Peyer's patch (tissue), 4 donors: ENCODE data around the gene DHRS4L2.

Experiments
- POLR2A ChIP-seq, 2 donors: fragments of 450-650 bp; IDR thresholded peaks; one replicate each; pipeline ENCODE4 v1.5.1; 2017; ENCODE audit warnings: antibody characterized with exemption in 2 of 2, mild to moderate bottlenecking in 2 of 2, moderate library complexity in 2 of 2
- TF ChIP-seq, protein P1 (sequence below), 6 experiments: fragments of 450-650 bp in 4 of 6; fragments of 200-600 bp in 2 of 6; sonication (generic) in 1 of 6; IDR thresholded peaks; one replicate each; pipeline ENCODE4 v1.5.1; 2017 to 2019; ENCODE audit warnings: antibody characterized with exemption in 6 of 6, mild to moderate bottlenecking in 3 of 6, moderate library complexity in 1 of 6

DNA sequence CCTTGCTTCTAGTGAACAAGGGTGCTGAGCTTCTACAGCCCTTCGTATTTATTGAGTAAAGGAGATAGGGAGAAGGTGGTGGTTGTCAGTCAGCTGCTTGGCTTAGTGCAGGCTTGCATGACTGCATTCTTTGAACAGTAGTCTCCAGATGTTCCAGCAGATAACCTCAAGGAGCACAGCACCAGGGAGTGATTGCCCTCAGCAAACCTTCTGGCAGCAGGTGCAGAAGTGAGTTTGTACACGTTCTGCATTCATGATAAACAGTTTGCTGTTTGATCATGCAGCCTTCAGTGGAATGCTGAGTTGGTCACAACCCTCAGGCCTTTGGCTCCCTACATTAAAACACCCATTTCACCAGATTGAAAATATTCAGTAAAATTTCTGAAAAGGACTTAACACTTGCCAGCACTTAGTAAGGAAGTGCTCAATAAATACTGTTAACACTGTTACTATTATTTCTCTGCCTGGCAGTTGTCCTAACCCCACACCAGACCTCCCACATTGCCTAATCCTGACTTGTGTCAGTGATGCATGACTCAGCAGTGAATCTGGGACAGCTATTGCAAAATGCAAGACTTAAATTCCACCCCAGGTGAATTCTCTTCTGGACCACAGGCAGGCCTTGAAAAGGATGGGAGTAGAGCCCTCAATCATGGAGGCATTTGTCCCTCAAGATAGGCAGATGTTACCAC is 44.1 kb downstream of the DHRS4L2 start:
- TF ChIP-seq, protein P1, sequence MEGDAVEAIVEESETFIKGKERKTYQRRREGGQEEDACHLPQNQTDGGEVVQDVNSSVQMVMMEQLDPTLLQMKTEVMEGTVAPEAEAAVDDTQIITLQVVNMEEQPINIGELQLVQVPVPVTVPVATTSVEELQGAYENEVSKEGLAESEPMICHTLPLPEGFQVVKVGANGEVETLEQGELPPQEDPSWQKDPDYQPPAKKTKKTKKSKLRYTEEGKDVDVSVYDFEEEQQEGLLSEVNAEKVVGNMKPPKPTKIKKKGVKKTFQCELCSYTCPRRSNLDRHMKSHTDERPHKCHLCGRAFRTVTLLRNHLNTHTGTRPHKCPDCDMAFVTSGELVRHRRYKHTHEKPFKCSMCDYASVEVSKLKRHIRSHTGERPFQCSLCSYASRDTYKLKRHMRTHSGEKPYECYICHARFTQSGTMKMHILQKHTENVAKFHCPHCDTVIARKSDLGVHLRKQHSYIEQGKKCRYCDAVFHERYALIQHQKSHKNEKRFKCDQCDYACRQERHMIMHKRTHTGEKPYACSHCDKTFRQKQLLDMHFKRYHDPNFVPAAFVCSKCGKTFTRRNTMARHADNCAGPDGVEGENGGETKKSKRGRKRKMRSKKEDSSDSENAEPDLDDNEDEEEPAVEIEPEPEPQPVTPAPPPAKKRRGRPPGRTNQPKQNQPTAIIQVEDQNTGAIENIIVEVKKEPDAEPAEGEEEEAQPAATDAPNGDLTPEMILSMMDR (IDR thresholded peaks at IDR 0.05) = no peak
- TF ChIP-seq POLR2A (IDR thresholded peaks at IDR 0.05) = no peak
